HepG2 (cell line): ENCODE measurements around the gene FBXL13. TPM values are rescaled to one million over a fixed set of nuclear protein-coding genes. Genes with fewer than 3 reads are reported as not detected.

Experiments used
- BHLHE40 ChIP-seq: IDR thresholded peaks from 2 replicates; pipeline ENCODE4 v1.6.1; 2011; ENCODE audit warnings: low read length, improper control_type of control experiment
- CEBPB ChIP-seq: IDR thresholded peaks from 2 replicates; pipeline ENCODE4 v1.6.1; 2011; ENCODE audit warnings: low read depth, low read length, improper control_type of control experiment, borderline replicate concordance
- ELF3 ChIP-seq: IDR thresholded peaks from 2 replicates; pipeline ENCODE4 v1.6.1; 2016; ENCODE audit warnings: missing genetic modification reagents, missing compliant biosample characterization
- ETS1 ChIP-seq: sonication (generic); formaldehyde crosslinking; IDR thresholded peaks from 2 replicates; pipeline ENCODE4 v1.4.0; 2020; ENCODE audit warnings: missing genetic modification reagents
- HNRNPK ChIP-seq: fragments of 200-400 bp; formaldehyde crosslinking; IDR thresholded peaks from 2 replicates; pipeline ENCODE4 v1.6.1; 2018; ENCODE audit warnings: low read length, low read depth, moderate library complexity, mild to moderate bottlenecking; ENCODE audit not compliant: poor library complexity, severe bottlenecking
- PHF8 ChIP-seq: sonication (generic); formaldehyde crosslinking; IDR thresholded peaks from 2 replicates; pipeline ENCODE4 v1.5.0; 2020; ENCODE audit warnings: missing genetic modification reagents
- TEAD2 ChIP-seq: sonication (generic); formaldehyde crosslinking; IDR thresholded peaks from 2 replicates; pipeline ENCODE4 v1.9.0; 2021; ENCODE audit warnings: missing genetic modification reagents
- YY1 ChIP-seq: IDR thresholded peaks from 2 replicates; pipeline ENCODE4 v1.6.1; 2011; ENCODE audit warnings: low read length, low read depth, moderate library complexity, mild to moderate bottlenecking; ENCODE audit not compliant: insufficient read depth, insufficient replicate concordance
- ZNF121 ChIP-seq: sonication (generic); formaldehyde crosslinking; IDR thresholded peaks from 2 replicates; pipeline ENCODE4 v1.5.0; 2020; ENCODE audit warnings: mild to moderate bottlenecking, missing genetic modification reagents
- ZNF337 ChIP-seq: sonication (generic); formaldehyde crosslinking; IDR thresholded peaks from 2 replicates; pipeline ENCODE4 v1.5.1; 2020; ENCODE audit warnings: missing genetic modification reagents, low read depth, mild to moderate bottlenecking, borderline replicate concordance
- ZNF33A ChIP-seq: sonication (generic); formaldehyde crosslinking; IDR thresholded peaks from 2 replicates; pipeline ENCODE4 v1.5.1; 2020; ENCODE audit warnings: missing genetic modification reagents, mild to moderate bottlenecking, moderate library complexity, borderline replicate concordance
- polyA plus RNA-seq, 8 experiments: library from polyadenylated mRNA; depleted of rRNA in 3 of 8; stranded (reverse) in 7 of 8; unstranded in 1 of 8; fragments of >200 nt; fragmentation: Illumina TruSeq in 4 of 8; extraction: Trizol in 4 of 8; gene quantifications; 2 replicates each; pipeline versions ENCODE4 v1.2.1 to v1.2.3, GENCODE V29; 2011 to 2016; ENCODE audit warnings: low read depth in 4 of 8, missing spikeins in 1 of 8, mixed read lengths in 1 of 8; ENCODE audit not compliant: insufficient read depth in 1 of 8
- total RNA-seq, 5 experiments: library from RNA; depleted of rRNA; stranded (reverse); fragments of >200 nt; fragmentation: Illumina TruSeq; extraction: Trizol; gene quantifications; 2 replicates each; pipeline ENCODE4 v1.2.3, GENCODE V29; 2016; ENCODE audit warnings: low read depth in 1 of 5
- TF ChIP-seq, protein P1 (sequence below): sonication (generic); formaldehyde crosslinking; IDR thresholded peaks from 2 replicates; pipeline ENCODE4 v1.4.0; 2020; ENCODE audit warnings: mild to moderate bottlenecking, missing genetic modification reagents
- TF ChIP-seq, protein P2 (sequence below): sonication (generic); formaldehyde crosslinking; IDR thresholded peaks from 2 replicates; pipeline ENCODE4 v1.4.0; 2020; ENCODE audit warnings: missing genetic modification reagents
- TF ChIP-seq, protein P3 (sequence below): sonication (generic); formaldehyde crosslinking; IDR thresholded peaks from 2 replicates; pipeline ENCODE4 v1.4.0; 2020; ENCODE audit warnings: mild to moderate bottlenecking, missing genetic modification reagents

FBXL13 gene
- total and polyA plus RNA-seq, 2 of the 13 experiments (the other 11 are each of a cell fraction or from before 2014, with no cell fraction given): 0.24 to 0.77 TPM

- TF ChIP-seq, protein P1, sequence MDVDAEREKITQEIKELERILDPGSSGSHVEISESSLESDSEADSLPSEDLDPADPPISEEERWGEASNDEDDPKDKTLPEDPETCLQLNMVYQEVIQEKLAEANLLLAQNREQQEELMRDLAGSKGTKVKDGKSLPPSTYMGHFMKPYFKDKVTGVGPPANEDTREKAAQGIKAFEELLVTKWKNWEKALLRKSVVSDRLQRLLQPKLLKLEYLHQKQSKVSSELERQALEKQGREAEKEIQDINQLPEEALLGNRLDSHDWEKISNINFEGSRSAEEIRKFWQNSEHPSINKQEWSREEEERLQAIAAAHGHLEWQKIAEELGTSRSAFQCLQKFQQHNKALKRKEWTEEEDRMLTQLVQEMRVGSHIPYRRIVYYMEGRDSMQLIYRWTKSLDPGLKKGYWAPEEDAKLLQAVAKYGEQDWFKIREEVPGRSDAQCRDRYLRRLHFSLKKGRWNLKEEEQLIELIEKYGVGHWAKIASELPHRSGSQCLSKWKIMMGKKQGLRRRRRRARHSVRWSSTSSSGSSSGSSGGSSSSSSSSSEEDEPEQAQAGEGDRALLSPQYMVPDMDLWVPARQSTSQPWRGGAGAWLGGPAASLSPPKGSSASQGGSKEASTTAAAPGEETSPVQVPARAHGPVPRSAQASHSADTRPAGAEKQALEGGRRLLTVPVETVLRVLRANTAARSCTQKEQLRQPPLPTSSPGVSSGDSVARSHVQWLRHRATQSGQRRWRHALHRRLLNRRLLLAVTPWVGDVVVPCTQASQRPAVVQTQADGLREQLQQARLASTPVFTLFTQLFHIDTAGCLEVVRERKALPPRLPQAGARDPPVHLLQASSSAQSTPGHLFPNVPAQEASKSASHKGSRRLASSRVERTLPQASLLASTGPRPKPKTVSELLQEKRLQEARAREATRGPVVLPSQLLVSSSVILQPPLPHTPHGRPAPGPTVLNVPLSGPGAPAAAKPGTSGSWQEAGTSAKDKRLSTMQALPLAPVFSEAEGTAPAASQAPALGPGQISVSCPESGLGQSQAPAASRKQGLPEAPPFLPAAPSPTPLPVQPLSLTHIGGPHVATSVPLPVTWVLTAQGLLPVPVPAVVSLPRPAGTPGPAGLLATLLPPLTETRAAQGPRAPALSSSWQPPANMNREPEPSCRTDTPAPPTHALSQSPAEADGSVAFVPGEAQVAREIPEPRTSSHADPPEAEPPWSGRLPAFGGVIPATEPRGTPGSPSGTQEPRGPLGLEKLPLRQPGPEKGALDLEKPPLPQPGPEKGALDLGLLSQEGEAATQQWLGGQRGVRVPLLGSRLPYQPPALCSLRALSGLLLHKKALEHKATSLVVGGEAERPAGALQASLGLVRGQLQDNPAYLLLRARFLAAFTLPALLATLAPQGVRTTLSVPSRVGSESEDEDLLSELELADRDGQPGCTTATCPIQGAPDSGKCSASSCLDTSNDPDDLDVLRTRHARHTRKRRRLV (CRISPR knock-in tag): no peak
- TF ChIP-seq YY1: no peak
- TF ChIP-seq, protein P2, sequence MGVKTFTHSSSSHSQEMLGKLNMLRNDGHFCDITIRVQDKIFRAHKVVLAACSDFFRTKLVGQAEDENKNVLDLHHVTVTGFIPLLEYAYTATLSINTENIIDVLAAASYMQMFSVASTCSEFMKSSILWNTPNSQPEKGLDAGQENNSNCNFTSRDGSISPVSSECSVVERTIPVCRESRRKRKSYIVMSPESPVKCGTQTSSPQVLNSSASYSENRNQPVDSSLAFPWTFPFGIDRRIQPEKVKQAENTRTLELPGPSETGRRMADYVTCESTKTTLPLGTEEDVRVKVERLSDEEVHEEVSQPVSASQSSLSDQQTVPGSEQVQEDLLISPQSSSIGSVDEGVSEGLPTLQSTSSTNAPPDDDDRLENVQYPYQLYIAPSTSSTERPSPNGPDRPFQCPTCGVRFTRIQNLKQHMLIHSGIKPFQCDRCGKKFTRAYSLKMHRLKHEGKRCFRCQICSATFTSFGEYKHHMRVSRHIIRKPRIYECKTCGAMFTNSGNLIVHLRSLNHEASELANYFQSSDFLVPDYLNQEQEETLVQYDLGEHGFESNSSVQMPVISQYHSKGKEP (CRISPR knock-in tag): no peak
- TF ChIP-seq BHLHE40: no peak
- no peak for TF ChIP-seq ZNF337 (CRISPR knock-in tag)
- TF ChIP-seq CEBPB: no peak
- no peak for TF ChIP-seq ETS1 (CRISPR knock-in tag)
- TF ChIP-seq ELF3: peak; percentile 60; the same call in 1 of the 2 replicates
- TF ChIP-seq ZNF33A (CRISPR knock-in tag): no peak
- no peak for TF ChIP-seq HNRNPK
- no peak for TF ChIP-seq TEAD2 (CRISPR knock-in tag)
- TF ChIP-seq, protein P3, sequence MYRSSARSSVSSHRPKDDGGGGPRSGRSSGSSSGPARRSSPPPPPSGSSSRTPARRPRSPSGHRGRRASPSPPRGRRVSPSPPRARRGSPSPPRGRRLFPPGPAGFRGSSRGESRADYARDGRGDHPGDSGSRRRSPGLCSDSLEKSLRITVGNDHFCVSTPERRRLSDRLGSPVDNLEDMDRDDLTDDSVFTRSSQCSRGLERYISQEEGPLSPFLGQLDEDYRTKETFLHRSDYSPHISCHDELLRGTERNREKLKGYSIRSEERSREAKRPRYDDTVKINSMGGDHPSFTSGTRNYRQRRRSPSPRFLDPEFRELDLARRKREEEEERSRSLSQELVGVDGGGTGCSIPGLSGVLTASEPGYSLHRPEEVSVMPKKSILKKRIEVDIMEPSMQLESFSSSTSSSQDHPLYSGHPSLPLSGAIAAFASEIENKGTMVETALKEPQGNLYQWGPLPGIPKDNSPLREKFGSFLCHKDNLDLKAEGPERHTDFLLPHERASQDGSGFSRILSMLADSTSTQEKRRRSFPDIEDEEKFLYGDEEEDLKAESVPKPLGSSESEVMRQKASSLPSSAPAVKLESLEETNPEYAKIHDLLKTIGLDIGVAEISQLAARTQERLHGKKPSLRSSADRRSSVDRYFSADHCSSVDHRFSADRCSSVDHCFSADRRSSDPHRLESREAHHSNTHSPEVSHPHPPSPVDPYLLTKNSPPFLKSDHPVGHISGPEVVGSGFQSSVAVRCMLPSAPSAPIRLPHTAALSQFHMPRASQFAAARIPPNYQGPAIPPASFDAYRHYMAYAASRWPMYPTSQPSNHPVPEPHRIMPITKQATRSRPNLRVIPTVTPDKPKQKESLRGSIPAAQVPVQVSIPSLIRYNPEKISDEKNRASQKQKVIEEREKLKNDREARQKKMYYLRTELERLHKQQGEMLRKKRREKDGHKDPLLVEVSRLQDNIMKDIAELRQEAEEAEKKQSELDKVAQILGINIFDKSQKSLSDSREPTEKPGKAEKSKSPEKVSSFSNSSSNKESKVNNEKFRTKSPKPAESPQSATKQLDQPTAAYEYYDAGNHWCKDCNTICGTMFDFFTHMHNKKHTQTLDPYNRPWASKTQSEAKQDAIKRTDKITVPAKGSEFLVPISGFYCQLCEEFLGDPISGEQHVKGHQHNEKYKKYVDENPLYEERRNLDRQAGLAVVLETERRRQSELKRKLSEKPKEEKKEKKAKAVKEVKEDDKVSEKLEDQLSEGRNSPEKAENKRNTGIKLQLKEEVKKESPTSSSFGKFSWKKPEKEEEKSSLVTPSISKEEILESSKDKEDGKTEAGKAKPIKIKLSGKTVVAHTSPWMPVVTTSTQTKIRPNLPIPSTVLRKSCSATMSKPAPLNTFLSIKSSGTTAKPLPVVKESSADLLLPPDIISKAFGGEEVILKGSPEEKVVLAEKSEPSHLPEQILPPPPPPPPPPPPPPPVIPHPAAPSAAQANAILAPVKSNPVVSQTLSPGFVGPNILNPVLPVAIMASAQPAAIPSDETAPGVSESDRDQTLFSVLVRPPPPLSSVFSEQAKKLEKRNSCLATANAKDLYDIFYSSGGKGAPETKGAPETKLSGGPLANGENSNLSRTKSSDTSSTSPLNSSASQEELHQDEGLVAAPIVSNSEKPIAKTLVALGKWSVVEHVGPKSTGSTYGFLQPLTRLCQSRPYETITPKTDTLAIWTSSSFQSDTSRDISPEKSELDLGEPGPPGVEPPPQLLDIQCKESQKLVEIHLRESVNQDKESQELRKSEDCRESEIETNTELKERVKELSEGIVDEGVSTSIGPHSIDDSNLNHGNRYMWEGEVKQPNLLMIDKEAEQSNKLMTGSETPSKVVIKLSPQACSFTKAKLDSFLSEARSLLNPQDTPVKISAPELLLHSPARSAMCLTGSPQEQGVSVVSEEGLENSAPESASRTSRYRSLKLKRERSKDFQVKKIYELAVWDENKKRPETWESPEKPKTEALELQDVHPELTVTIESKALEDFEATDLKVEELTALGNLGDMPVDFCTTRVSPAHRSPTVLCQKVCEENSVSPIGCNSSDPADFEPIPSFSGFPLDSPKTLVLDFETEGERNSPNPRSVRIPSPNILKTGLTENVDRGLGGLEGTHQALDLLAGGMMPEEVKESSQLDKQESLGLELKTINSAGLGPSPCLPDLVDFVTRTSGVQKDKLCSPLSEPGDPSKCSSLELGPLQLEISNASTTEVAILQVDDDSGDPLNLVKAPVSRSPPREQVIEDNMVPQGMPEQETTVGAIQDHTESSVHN (CRISPR knock-in tag): no peak
- TF ChIP-seq PHF8 (CRISPR knock-in tag): no peak
- TF ChIP-seq ZNF121: no peak
Observed at GRCh38 chr7:102869195-102869594, 205.4 kb downstream of the FBXL13 start (continued).
